SU-DHL-6 (cell line): ENCODE data around the gene LRRC4.

Experiments used
- H2AFZ ChIP-seq: fragments of 200-600 bp; sonication (generic); 2 replicates; pipeline ENCODE4 v1.6.1; 2014; ENCODE audit warnings: low read depth, mild to moderate bottlenecking, moderate library complexity, mixed read lengths, antibody characterized with exemption, low read length; ENCODE audit not compliant: severe bottlenecking
- H3F3A ChIP-seq: fragments of 200-600 bp; shearing (Covaris generic); 2 replicates; pipeline ENCODE4 v1.6.0; 2016; ENCODE audit warnings: antibody characterized with exemption, mild to moderate bottlenecking; ENCODE audit not compliant: insufficient read depth
- H3K27ac ChIP-seq: fragments of 200-600 bp; sonication (generic); 2 replicates; pipeline ENCODE4 v1.5.1; 2016; ENCODE audit warnings: low read depth, mild to moderate bottlenecking, low read length, moderate library complexity, mixed read lengths
- H3K27me3 ChIP-seq: fragments of 200-600 bp; sonication (generic), shearing (Covaris generic); 2 replicates; pipeline ENCODE4 v1.6.0; 2014; ENCODE audit warnings: mild to moderate bottlenecking, low read length
- H3K36me3 ChIP-seq: fragments of 200-600 bp; sonication (generic); 2 replicates; pipeline ENCODE4 v1.6.1; 2014; ENCODE audit warnings: mild to moderate bottlenecking, low read length, mixed read lengths
- H3K4me2 ChIP-seq: fragments of 300-600, 200-600 bp; shearing (Covaris generic), sonication (generic); 2 replicates; pipeline ENCODE4 v1.6.0; 2014; ENCODE audit warnings: low read length, low read depth, mild to moderate bottlenecking; ENCODE audit not compliant: poor library complexity, severe bottlenecking
- H3K4me3 ChIP-seq: fragments of 200-600 bp; sonication (generic); 2 replicates; pipeline ENCODE4 v1.5.1; 2014; ENCODE audit warnings: antibody characterized with exemption, low read length, mild to moderate bottlenecking, mixed read lengths; ENCODE audit not compliant: insufficient read depth, poor library complexity, severe bottlenecking
- H3K79me2 ChIP-seq: fragments of 200-600 bp; sonication (generic); 2 replicates; pipeline ENCODE4 v1.6.1; 2014; ENCODE audit warnings: mild to moderate bottlenecking, low read length, moderate library complexity; ENCODE audit not compliant: insufficient read depth
- H3K9ac ChIP-seq: fragments of 200-600 bp; sonication (generic); 2 replicates; pipeline ENCODE4 v1.7.0; 2014; ENCODE audit warnings: mild to moderate bottlenecking, low read length
- H3K9me2 ChIP-seq: fragments of 200-600 bp; sonication (generic); replicated peaks from 2 replicates; pipeline ENCODE4 v1.6.1; 2014; ENCODE audit warnings: low read length; ENCODE audit not compliant: insufficient read depth
- H3K9me3 ChIP-seq: fragments of 200-600 bp; sonication (generic); 2 replicates; pipeline ENCODE4 v1.6.1; 2014; ENCODE audit warnings: low read length, mixed read lengths; ENCODE audit not compliant: insufficient read depth
- H4K20me1 ChIP-seq: fragments of 200-600 bp; sonication (generic); 2 replicates; pipeline ENCODE4 v1.6.1; 2014; ENCODE audit warnings: low read depth, mild to moderate bottlenecking, antibody characterized with exemption, low read length, moderate library complexity, mixed read lengths
- CTCF ChIP-seq: fragments of 200-600 bp; sonication (generic); IDR thresholded peaks from one replicate; pipeline ENCODE4 v1.5.1; 2017; ENCODE audit warnings: antibody characterized with exemption, mild to moderate bottlenecking, low read length, moderate library complexity; ENCODE audit not compliant: insufficient read depth, poor library complexity, severe bottlenecking
- EZH2phosphoT487 ChIP-seq: fragments of 200-600 bp; sonication (generic), shearing (Covaris generic); conservative IDR thresholded peaks from 2 replicates; pipeline ENCODE4 v1.6.1; 2018; ENCODE audit warnings: mild to moderate bottlenecking, antibody characterized with exemption, low read length, moderate library complexity, mixed read lengths

Gene LRRC4

GRCh38 chr7:128000854-128001265 is 30.4 kb downstream of the LRRC4 start:
- H3K36me3 ChIP-seq = no peaks in the 10 kb centered on the region
- no peaks in the 10 kb centered on the region for H4K20me1 ChIP-seq
- no peak overlapping the region for H3K27ac ChIP-seq
- no peak overlapping the region for H3K4me2 ChIP-seq
- H3K27me3 ChIP-seq = no peaks in the 10 kb centered on the region
- no peak for TF ChIP-seq EZH2phosphoT487
- no peaks in the 10 kb centered on the region for H3K79me2 ChIP-seq
- no peak overlapping the region for H3K4me3 ChIP-seq
- no peak overlapping the region for H3K9ac ChIP-seq
- no peaks in the 10 kb centered on the region for H3K9me2 ChIP-seq
- no peaks in the 10 kb centered on the region for H3K9me3 ChIP-seq
- no peak overlapping the region for H2AFZ ChIP-seq
- no peaks in the 10 kb centered on the region for H3F3A ChIP-seq

GRCh38 chr7:128000048-128000447 is 31.2 kb downstream of the LRRC4 start:
- Histone ChIP-seq H2AFZ (no peak overlapping the region), H3K9me2 (no peaks in the 10 kb centered on the region), H3K79me2 (no peaks in the 10 kb centered on the region), H3K4me3 (no peak overlapping the region), H3F3A (no peaks in the 10 kb centered on the region), H3K27me3 (no peaks in the 10 kb centered on the region), H3K9me3 (no peaks in the 10 kb centered on the region), H3K36me3 (no peaks in the 10 kb centered on the region), H3K27ac (no peak overlapping the region), H3K4me2 (no peak overlapping the region), H3K9ac (no peak overlapping the region), H4K20me1 (no peaks in the 10 kb centered on the region)
- TF ChIP-seq EZH2phosphoT487 (no peak), CTCF (no peak)

- H3F3A ChIP-seq = no peaks in the 10 kb centered on the region
- H3K36me3 ChIP-seq = no peaks in the 10 kb centered on the region
- no peak overlapping the region for H3K4me3 ChIP-seq
- no peaks in the 10 kb centered on the region for H3K27me3 ChIP-seq
- no peaks in the 10 kb centered on the region for H3K9me3 ChIP-seq
- no peaks in the 10 kb centered on the region for H4K20me1 ChIP-seq
- no peaks in the 10 kb centered on the region for H3K9me2 ChIP-seq
- no peak overlapping the region for H3K9ac ChIP-seq
- H2AFZ ChIP-seq = no peak overlapping the region
- no peak overlapping the region for H3K4me2 ChIP-seq
- TF ChIP-seq EZH2phosphoT487 = no peak
- TF ChIP-seq CTCF = no peak
- H3K79me2 ChIP-seq = no peaks in the 10 kb centered on the region
- H3K27ac ChIP-seq = no peak overlapping the region
Observed at GRCh38 chr7:127998671-127999070, 32.6 kb downstream of the LRRC4 start.

- no peak overlapping the region for H2AFZ ChIP-seq
- H3K27me3 ChIP-seq = no peaks in the 10 kb centered on the region
- no peaks in the 10 kb centered on the region for H3K36me3 ChIP-seq
- TF ChIP-seq EZH2phosphoT487 (no peak), CTCF (no peak)
- H3K4me2 ChIP-seq = no peak overlapping the region
- no peaks in the 10 kb centered on the region for H3K9me2 ChIP-seq
- no peaks in the 10 kb centered on the region for H4K20me1 ChIP-seq
- H3K79me2 ChIP-seq = no peaks in the 10 kb centered on the region
- H3K9me3 ChIP-seq = no peaks in the 10 kb centered on the region
- H3K4me3 ChIP-seq = no peak overlapping the region
- H3K9ac ChIP-seq = no peak overlapping the region
- H3K27ac ChIP-seq = no peak overlapping the region
- no peaks in the 10 kb centered on the region for H3F3A ChIP-seq
Observed at GRCh38 chr7:127997226-127997922, 33.9 kb downstream of the LRRC4 start.
